A673 (cell line): ENCODE results near the gene NCBP3. TPM values are rescaled to one million over a fixed set of nuclear protein-coding genes. Genes with fewer than 3 reads are reported as not detected.

Experiments
- BruUV-seq: library from RNA; stranded (reverse); fragments of 400-500 nt; replicated peaks from 2 replicates; lab custom pipeline; 2021; lab: Mats Ljungman, UMichigan
- CTCF ChIA-PET: fragments of 300-600 bp; sonication (Branson Sonifier 250); formaldehyde crosslinking; loops from one replicate; lab custom pipeline; 2022; ENCODE audit warnings: antibody characterized with exemption; lab: Charles Lee
- POLR2A ChIA-PET: fragments of 300-600 bp; sonication (Branson Sonifier 250); formaldehyde crosslinking; loops from one replicate; lab custom pipeline; 2022; ENCODE audit warnings: antibody characterized with exemption; ENCODE audit not compliant: low non-redundant PET; lab: Charles Lee
- DNase-seq: peaks from one replicate; pipeline ENCODE4 v3.0.0-alpha.2; 2015; ENCODE audit warnings: low spot score
- H3K27ac ChIP-seq: fragments of 200-600 bp; sonication (generic); 2 replicates; pipeline ENCODE4 v1.5.1; 2016; ENCODE audit warnings: mixed run types, low read depth, mild to moderate bottlenecking, mixed read lengths, antibody characterized with exemption, low read length; ENCODE audit not compliant: poor library complexity, severe bottlenecking
- H3K27me3 ChIP-seq: fragments of 200-600 bp; sonication (generic); replicated peaks from 2 replicates; pipeline ENCODE4 v1.6.1; 2017; ENCODE audit warnings: mixed run types, low read depth, mild to moderate bottlenecking, mixed read lengths, antibody characterized with exemption, low read length; ENCODE audit not compliant: insufficient read depth, poor library complexity
- H3K36me3 ChIP-seq: fragments of 200-600 bp; sonication (generic); 2 replicates; pipeline ENCODE4 v1.6.1; 2016; ENCODE audit warnings: mixed run types, mild to moderate bottlenecking, mixed read lengths, antibody characterized with exemption, low read length; ENCODE audit not compliant: insufficient read depth, poor library complexity, severe bottlenecking
- H3K4me1 ChIP-seq: fragments of 200-600 bp; sonication (generic); 2 replicates; pipeline ENCODE4 v1.6.1; 2017; ENCODE audit warnings: mixed run types, mild to moderate bottlenecking, mixed read lengths, antibody characterized with exemption, low read length; ENCODE audit not compliant: insufficient read depth, poor library complexity, severe bottlenecking
- H3K4me3 ChIP-seq: fragments of 200-600 bp; sonication (generic); 2 replicates; pipeline ENCODE4 v1.5.1; 2016; ENCODE audit warnings: low read depth, mixed run types, mild to moderate bottlenecking, mixed read lengths, low read length; ENCODE audit not compliant: poor library complexity, severe bottlenecking
- H3K9me3 ChIP-seq: fragments of 200-600 bp; sonication (generic); 2 replicates; pipeline ENCODE4 v1.6.1; 2016; ENCODE audit warnings: mixed run types, low read depth, mild to moderate bottlenecking, mixed read lengths, antibody characterized with exemption, low read length; ENCODE audit not compliant: poor library complexity, severe bottlenecking
- CTCF ChIP-seq: fragments of 300-800, 200-600 bp; sonication (generic); conservative IDR thresholded peaks from 2 replicates; pipeline ENCODE4 v1.5.1; 2017; ENCODE audit warnings: low read depth, mild to moderate bottlenecking, antibody characterized with exemption, low read length, moderate library complexity, mixed read lengths
- EZH2 ChIP-seq: fragments of 200-600 bp; sonication (generic); IDR thresholded peaks from 2 replicates; pipeline ENCODE4 v1.6.1; 2017; ENCODE audit warnings: borderline replicate concordance, low read depth, mild to moderate bottlenecking, mixed read lengths, antibody characterized with exemption, low read length; ENCODE audit not compliant: poor library complexity, severe bottlenecking
- intact Hi-C: fragments of 100-400 bp; cut with micrococcal nuclease; formaldehyde crosslinking; loops from one replicate; pipeline ENCODE4 v1.10.0; 2022; ENCODE audit not compliant: unreplicated experiment
- total RNA-seq: library from RNA; stranded (reverse); gene quantifications from 2 replicates; pipeline ENCODE4 v1.2.3, GENCODE V29; 2021

Gene NCBP3
- total RNA-seq, 1 experiment from 2014 or later, result 59.9 TPM

GRCh38 chr17:3835410-3836229 lies 10.4 kb downstream of the NCBP3 start:
- H3K9me3 ChIP-seq, result no peaks in the 10 kb centered on the region
- intact Hi-C loops, result no loop called here
- no peak for DNase-seq
- H3K27me3 ChIP-seq, result no peaks in the 10 kb centered on the region
- H3K4me3 ChIP-seq, result no peak overlapping the region
- H3K36me3 ChIP-seq, result peaks cover 51% of the 10 kb centered on the region
- H3K4me1 ChIP-seq, result no peaks in the 10 kb centered on the region
- TF ChIP-seq CTCF (no peak), EZH2 (no peak)
- POLR2A ChIA-PET, result no interaction called here
- CTCF ChIA-PET, result interaction anchor here (0.6 kb wide), 1 partner anchor 391 kb away, joined by 3 read pairs; no protein-coding TSS in a partner anchor
- H3K27ac ChIP-seq, result no peak overlapping the region
- no TSS peak for BruUV-seq

GRCh38 chr17:3834811-3835210 lies 11.2 kb downstream of the NCBP3 start:
- DNase-seq, result no peak
- no peaks in the 10 kb centered on the region for H3K27me3 ChIP-seq
- H3K4me1 ChIP-seq, result no peaks in the 10 kb centered on the region
- no peak overlapping the region for H3K27ac ChIP-seq
- H3K4me3 ChIP-seq, result no peak overlapping the region
- no peak for TF ChIP-seq EZH2
- no peak for TF ChIP-seq CTCF
- no peaks in the 10 kb centered on the region for H3K9me3 ChIP-seq
- BruUV-seq, result no TSS peak
- ChIA-PET CTCF (interaction anchor here (0.6 kb wide), 1 partner anchor 83 kb away, joined by 4 read pairs; no protein-coding TSS in a partner anchor), POLR2A (no interaction called here)
- H3K36me3 ChIP-seq, result peaks cover 43% of the 10 kb centered on the region
- intact Hi-C loops, result no loop called here

- DNase-seq, result no peak
- intact Hi-C loops, result no loop called here
- ChIA-PET POLR2A (no interaction called here), CTCF (no interaction called here)
- no peaks in the 10 kb centered on the region for H3K4me1 ChIP-seq
- no peaks in the 10 kb centered on the region for H3K27me3 ChIP-seq
- H3K27ac ChIP-seq, result no peak overlapping the region
- peaks cover 53% of the 10 kb centered on the region for H3K36me3 ChIP-seq
- no TSS peak for BruUV-seq
- H3K9me3 ChIP-seq, result no peaks in the 10 kb centered on the region
- H3K4me3 ChIP-seq, result no peak overlapping the region
- no peak for TF ChIP-seq EZH2
- TF ChIP-seq CTCF, result no peak
Measured at GRCh38 chr17:3828852-3829232, 17.2 kb downstream of the NCBP3 start.
